Measurements from ENCODE around the gene KDM1B. TPM values are rescaled to one million over a fixed set of nuclear protein-coding genes. Genes with fewer than 3 reads are reported as not detected.

The KDM1B gene
- total RNA-seq, 4 donors from 2014 or later: 12.1 to 15.8 (median 12.7) TPM

DNA sequence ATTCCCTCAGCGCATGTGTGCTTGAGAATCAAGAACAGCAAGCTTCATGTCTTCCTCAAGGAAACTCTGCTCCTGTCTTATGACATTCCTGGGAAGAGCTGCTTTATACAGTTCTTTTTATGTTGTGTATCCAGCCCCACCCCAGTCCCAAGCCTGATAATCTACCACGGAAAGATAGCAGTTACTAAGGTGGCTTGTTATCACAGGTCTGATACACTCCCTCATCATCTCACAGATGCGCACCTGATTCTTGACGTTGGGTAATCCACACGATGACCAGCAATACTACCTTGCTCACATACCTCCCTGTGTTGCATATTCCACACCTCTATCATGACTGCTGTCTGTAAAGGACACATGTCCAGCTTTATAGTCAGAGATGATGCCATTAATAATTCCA lies 36.0 kb upstream of the KDM1B start:
- no peak for TF ChIP-seq CTCF (IDR thresholded peaks at IDR 0.05)
- DNase-seq (ENCODE audit: low spot score) (no peak), ATAC-seq (ENCODE audit: low FRiP score) (no peak)

DNA sequence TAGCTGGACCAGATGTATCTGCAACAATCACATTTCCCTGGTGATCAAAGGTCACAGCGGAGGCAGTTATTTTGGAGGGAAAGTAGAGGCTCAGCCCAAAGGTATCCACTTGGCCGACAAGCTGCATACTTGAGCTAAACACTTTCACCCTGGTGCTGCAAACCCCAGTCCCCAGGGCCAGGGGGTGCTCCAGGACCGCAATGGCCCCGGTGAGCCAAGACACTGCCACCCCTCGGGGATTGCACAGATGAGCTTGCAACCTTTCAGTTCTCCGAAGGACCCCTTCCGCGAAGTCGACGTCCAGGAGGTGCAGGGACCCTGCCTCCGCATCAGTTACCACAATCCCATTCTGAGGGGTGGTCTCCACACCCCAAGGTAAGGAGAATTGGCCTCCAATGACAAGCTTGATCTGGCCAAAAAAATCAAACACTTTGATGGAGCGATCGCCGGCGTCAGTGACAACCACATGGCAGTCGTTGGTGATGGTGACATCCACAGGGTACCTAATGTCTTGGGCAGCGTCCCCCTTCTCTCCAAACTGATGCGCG lies 33.6 kb upstream of the KDM1B start:
- no peak for TF ChIP-seq CTCF (IDR thresholded peaks at IDR 0.05)
- DNase-seq (ENCODE audit: low spot score): no peak
- ATAC-seq (ENCODE audit: low FRiP score): no peak

GRCh38 chr6:18122128-18123093 lies 32.8 kb upstream of the KDM1B start, which contains the start of gene NHLRC1:
TSS of gene NHLRC1 (minus strand) at chr6:18122677. CDS start at chr6:18122606, 71 bp downstream.
- DNase-seq (ENCODE audit: low spot score): peak; percentile 87
- peak; percentile 99 for ATAC-seq (ENCODE audit: low FRiP score)
- peak in 2 of 3 donors; percentile 43 to 94 for TF ChIP-seq CTCF (IDR thresholded peaks at IDR 0.05)

DNA sequence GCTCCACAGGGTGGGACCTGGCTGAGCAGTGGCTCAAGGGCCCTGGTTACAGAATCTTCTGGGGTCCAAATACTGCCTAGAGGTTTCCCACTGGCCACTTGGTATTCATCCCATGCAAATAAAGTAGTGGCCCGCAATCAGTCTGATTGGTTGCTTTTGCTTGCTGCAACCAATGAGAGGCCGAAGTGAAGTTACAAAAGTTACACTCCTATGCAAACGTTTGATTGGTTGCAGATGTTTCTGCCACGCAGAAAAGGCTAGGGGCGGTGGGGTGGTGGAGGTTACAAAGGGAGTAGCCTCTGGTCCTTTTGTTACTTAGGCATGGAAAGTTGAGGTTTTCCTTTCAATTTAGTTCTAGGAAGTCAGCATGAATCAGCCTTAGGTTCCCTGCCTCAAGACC lies 29.1 kb upstream of the KDM1B start:
- ATAC-seq (ENCODE audit: low FRiP score): no peak
- DNase-seq (ENCODE audit: low spot score): no peak
- no peak for TF ChIP-seq CTCF (IDR thresholded peaks at IDR 0.05)

GRCh38 chr6:18132346-18132745 lies 22.9 kb upstream of the KDM1B start:
- ATAC-seq (ENCODE audit: low FRiP score) (no peak), DNase-seq (ENCODE audit: low spot score) (no peak)
- no peak for TF ChIP-seq CTCF (IDR thresholded peaks at IDR 0.05)

DNA sequence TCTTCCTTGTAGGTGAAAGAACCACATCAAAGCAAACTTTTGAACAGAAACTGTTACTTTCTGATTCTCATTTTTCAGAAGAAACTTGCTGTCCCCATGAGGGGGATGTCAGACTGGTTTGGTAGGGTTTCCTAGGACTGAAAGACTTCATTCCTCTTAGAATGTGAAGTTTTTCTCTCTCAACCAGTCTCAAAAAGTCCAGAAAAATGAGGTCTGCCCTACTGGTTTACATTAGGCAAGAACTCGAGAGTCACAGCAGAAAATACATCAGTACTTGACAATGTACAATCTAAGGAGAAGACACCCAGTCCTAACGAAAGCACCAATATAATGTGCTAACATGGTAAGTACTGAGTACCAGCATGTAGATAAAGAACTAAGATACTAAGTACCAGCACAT lies 20.1 kb upstream of the KDM1B start:
- no peak for DNase-seq (ENCODE audit: low spot score)
- TF ChIP-seq CTCF (IDR thresholded peaks at IDR 0.05): no peak
- ATAC-seq (ENCODE audit: low FRiP score): no peak

Data from omental fat pad (tissue), 4 donors.